Dermis microvascular lymphatic vessel endothelial cell (primary cell): Measurements from ENCODE around the gene ST7. TPM values are rescaled to one million over a fixed set of nuclear protein-coding genes. Genes with fewer than 3 reads are reported as not detected.
A peak's percentile ranks its signal among the peaks of the same experiment; 100 is the strongest.
"Not testable (repeated sequence)": the region's sequence is repeated elsewhere in the genome, so short reads cannot be mapped to it uniquely, and the experiment has no call there.

Source experiments
- DNase-seq, 2 donors: peaks; one replicate each; pipeline versions ENCODE4 v3.0.0 to v3.0.0-alpha.2; 2010; ENCODE audit warnings: low read depth in 2 of 2
- total RNA-seq: library from RNA; depleted of rRNA; stranded (reverse); fragments of >200 nt; gene quantifications from 2 replicates; pipeline ENCODE4 v1.2.1, GENCODE V29; 2014

The ST7 gene
- total RNA-seq, 1 donor from 2014 or later, result 12.5 TPM

GRCh38 chr7:117025891-117026290, 72.6 kb downstream of the ST7 start:
- DNase-seq, result peak; percentile 36 to 74

GRCh38 chr7:117030346-117030745, 77.0 kb downstream of the ST7 start:
- DNase-seq, result not testable (repeated sequence)

- DNase-seq, result not testable (repeated sequence)
Observed at GRCh38 chr7:117030793-117031192, 77.5 kb downstream of the ST7 start.

GRCh38 chr7:117032810-117033209, 79.5 kb downstream of the ST7 start:
- no peak for DNase-seq

- DNase-seq, result peak; percentile 71 to 92
Observed at GRCh38 chr7:117034851-117035464, 81.7 kb downstream of the ST7 start.

- DNase-seq, result no peak
Observed at GRCh38 chr7:117035465-117035862, 82.2 kb downstream of the ST7 start.

- peak in 1 of 2 donors; percentile 21 for DNase-seq
Observed at GRCh38 chr7:117036053-117036669, 82.9 kb downstream of the ST7 start.

- DNase-seq, result no peak
Observed at GRCh38 chr7:117036836-117037235, 83.5 kb downstream of the ST7 start.

GRCh38 chr7:117038408-117038807, 85.1 kb downstream of the ST7 start:
- no peak for DNase-seq

- DNase-seq, result no peak
Observed at GRCh38 chr7:117041007-117041406, 87.7 kb downstream of the ST7 start.

- no peak for DNase-seq
Observed at GRCh38 chr7:117041822-117042221, 88.5 kb downstream of the ST7 start.

GRCh38 chr7:117043108-117043825, 90.0 kb downstream of the ST7 start:
- no peak for DNase-seq

GRCh38 chr7:117044664-117045063, 91.4 kb downstream of the ST7 start:
- DNase-seq, result no peak

GRCh38 chr7:117045927-117046710, 92.8 kb downstream of the ST7 start:
- DNase-seq, result no peak

GRCh38 chr7:117047496-117047895, 94.2 kb downstream of the ST7 start:
- DNase-seq, result no peak

GRCh38 chr7:117048114-117048866, 95.0 kb downstream of the ST7 start:
- DNase-seq, result no peak

- DNase-seq, result peak in 1 of 2 donors; percentile 39
Observed at GRCh38 chr7:117048882-117049281, 95.6 kb downstream of the ST7 start.

GRCh38 chr7:117051808-117052207, 98.5 kb downstream of the ST7 start:
- DNase-seq, result no peak

GRCh38 chr7:117053432-117053831, 100.1 kb downstream of the ST7 start:
- no peak for DNase-seq

GRCh38 chr7:117061751-117062150, 108.5 kb downstream of the ST7 start:
- DNase-seq, result no peak

GRCh38 chr7:117062300-117062699, 109.0 kb downstream of the ST7 start:
- DNase-seq, result no peak
